AML-193 (cell line): Measurements from ENCODE around the gene KDR.

Experiments used
- DNase-seq, 2 experiments: peaks; one replicate each; lab custom pipeline; 2025; lab: John Stamatoyannopoulos, UW

The KDR gene

DNA sequence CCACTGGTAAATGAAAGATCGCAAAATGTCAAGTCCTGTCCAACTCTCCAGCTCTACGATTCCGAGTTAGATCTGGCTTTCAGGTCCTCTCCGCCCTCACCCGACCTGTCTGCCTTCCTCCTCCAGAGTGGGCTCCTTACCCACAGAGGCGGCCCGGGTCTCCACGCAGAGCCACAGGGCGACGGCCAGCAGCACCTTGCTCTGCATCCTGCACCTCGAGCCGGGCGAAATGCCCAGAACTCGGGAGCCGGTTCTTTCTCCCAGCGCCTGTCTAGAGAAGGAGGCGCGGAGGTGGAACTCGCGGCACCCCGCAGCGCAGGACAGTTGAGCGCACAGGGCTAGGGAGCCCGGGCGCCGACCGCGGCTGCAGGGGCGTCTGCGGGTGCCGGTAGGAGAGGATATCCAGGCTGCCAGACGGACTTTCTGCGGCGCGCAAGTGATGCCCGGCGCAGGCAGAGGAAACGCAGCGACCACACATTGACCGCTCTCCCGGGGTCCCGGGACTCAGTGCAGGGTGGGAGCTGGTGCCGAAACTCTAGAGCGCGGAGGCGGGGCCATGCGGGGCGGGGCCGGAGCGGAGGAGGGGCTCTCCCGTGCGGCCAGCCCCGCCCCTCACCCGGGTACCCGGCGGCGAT, at the start of gene KDR:
Gene KDR (minus strand): TSS at position 509 of the 635 bp plus-strand sequence. CDS start 302 bp downstream, at position 207.
- DNase-seq: no peak

DNA sequence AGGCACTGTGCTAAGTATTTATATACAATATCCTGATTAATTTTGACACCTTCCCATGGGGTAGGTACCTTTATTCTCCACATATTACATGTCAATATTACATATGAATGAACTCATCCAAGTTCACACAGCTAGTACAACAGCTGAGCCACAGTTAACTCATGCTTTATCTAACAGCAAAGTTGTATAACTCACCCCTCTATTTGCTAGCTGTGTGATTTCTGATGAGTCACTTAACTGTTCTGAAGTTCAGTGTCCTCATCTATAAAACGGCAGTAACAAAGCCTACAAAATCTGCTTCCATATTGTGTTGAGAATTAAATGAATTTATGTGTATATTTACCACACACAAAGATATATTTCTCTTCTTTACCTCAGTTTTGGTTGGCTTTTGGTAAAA, 48.2 kb upstream of the KDR start:
- no peak for DNase-seq

DNA sequence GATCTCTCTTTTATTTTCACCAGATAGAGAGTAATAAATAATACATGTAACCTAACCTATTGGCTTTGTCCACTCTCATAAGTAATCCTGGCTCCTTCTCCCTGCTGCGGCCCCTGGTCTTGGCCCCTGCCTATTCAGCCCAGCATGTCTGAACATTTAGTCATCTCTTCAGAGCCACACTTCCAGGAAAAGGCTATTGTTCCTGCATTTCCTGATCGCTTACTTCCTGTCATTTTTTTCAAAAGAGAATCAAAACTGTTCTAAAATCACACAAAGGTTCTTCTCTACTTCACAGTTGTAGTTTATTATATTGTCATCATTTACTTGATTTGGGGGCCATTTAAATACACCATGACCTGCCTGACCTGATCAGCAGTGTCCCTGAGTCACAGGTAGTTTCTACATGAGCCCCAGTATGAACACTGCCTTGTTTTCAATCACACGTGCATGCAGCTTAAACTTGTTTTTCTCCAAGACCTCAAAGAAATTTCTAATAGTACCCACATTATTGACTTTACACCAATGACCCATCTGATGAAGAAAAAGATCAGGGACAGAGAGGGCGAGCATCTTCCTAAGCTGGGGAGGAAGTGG, 47.4 kb upstream of the KDR start:
- no peak for DNase-seq

DNA sequence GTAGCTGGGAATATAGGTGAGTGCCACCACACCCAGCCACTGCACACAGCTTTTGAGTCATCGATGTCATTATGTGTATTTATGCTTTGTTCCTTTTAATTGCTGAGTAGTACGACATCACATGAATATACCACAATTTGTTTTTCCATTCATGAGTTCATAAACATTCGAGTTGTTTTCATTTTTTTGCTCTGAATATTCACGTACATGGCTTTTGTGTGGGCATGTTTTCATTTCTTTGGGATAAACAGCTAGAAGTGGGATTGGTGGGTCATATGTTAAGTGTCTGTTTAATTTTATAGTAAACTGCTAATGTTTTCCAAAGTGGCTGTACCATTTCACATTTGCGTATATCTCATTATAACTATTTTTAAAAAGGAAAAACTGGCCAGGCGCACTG, 45.1 kb upstream of the KDR start:
- DNase-seq: no peak

DNA sequence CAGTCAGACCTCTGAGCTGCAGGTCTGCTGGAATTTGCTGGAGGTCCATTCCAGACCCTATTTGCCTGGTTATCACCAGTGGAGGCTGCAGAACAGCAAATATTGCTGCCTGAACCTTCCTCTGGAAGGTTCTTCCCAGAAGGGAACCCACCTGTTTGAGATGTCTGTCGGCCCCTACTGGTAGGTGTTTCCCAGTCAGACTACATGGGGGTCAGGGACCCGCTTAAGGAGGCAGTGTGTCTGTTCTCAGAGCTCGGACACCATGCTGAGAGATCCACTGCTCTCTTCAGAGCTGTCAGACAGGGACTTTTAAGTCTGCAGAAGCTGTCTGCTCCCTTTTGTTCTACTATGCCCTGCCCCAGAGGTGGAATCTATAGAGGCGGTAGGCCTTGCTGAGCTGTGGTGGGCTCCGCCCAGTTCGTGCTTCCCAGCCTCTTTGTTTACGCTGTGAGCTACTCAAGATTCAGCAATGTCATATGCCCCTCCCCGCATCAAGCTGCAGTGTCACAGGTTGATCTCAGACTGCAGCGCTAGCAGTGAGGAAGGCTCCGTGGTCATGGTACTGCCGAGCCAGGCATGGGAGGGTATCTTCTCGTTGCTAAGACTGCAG, 44.1 kb upstream of the KDR start:
- DNase-seq: no peak

DNA sequence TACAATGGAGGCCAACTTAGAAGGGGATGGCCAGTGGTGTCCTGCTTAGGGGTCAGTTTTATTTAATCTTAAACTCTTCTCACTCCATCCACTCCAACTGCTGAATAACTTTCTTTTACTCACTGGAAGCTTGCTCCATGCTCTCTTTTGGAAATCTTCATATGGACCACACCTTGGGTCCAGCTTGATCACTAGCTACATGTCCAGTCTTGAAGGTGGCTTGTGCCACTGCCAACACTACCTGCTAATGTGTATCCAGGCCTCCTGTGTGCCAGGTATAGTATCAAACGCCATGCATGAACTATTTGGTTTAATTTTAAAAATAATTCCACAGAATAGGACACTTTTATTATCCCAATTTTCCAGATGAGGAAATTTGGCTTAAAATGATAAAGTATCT, 37.0 kb upstream of the KDR start:
- no peak for DNase-seq

DNA sequence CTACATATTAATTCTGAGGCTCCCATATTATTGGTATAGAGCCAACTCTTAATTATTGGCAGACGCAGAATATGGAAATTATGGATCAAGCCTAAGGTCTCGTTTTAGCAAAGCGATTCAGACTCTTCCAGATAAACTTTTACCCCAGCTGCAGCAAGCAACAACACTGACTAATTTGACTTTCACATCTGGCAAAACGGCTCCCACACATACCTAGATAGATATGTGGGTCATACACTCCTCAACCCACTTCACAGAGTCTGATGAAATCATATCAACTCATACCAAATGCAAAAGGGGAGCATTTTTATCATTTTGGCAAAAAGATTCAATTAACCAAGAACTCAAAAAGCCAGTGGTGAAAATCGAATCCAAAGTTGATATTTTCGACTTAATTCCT, 36.3 kb upstream of the KDR start:
- no peak for DNase-seq

DNA sequence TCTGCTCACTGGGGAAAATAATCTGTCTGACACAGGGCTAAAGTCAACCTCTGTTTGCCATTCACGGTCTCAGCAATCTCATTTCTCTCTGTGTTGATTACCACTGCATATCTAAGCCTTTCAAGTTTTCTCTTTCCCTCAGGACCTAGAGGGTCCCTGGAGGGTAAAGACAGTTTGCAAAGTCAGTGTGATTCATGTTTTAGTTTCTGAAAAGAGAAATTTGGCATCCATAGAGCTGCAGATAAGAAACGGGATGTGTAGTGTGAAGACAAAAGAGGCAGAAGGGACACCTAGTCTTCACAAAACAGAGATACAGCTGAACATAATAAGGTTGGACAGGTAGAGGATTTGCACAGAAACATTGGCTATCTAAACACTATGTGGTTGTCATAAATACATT, 34.5 kb upstream of the KDR start:
- DNase-seq: no peak

DNA sequence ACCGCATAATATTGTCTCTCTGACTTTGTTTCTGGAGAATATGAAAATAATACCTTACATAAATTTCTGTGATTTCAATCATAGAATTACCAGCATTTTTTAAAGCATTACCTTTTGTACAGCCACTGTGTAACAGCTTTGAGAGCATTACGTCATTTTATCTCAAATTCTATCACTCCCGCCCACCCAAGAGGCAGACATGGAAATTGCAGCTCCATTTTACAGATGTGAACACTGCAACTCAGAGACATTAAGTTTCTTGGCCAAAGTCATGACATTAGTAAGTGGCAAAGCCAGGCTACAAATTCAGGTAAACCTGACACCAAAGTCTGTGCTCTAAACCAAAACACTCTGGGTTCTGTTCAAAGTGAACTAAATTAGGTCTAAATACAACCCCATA, 33.6 kb upstream of the KDR start:
- DNase-seq: no peak

DNA sequence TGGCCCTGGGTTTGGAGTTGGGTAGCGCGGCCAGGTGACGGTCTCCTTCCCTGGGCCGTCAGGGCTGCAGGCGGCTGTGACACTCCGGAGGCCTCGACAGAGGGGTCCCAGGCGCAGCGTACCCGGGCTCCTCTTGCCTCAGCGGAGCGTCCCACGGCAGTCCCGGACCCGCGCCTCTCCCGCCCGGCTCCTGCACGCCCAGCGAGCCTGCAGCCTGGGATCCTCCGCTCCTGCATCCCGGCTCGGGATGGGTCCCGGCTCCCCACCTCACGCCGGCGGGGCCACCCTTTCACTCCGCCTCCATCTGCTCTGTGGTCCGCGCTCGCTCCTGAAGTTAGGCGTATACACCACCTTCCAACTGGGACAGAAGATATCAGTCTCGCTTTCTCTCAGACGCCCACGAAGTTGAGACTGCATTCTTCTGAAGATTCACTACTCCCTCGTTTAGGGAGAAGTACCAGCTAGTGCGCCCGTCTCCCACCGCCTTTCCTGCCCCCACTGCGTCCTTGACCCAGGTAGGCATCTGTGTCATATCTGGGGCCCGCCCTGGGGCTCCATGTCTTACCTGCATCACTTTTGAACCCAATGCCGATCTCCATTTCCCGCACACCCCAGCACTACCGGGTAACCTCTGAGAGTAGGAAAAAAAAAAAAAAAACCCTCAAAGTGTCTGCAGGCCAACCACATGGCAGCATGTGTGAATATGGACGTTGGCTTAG, 32.3 kb upstream of the KDR start:
- DNase-seq: no peak

DNA sequence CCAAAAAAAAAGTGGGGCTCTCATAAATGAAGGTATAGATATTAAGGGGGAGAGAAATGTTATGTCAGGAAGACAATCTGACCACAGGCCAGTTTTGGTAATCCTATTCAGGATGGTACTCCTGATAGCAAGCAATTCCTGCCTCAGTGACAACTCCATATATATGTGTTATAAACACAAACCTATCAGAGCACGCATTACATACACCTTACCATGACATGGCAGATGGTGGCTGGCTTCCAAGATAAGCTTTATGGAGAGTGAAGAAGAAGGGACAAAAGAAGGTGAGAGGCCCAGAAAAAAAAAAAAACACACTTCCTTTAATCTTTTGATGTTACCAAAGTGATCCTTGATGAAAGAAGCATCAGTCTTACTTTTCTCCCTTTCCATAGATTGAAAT, 29.5 kb upstream of the KDR start:
- no peak for DNase-seq

DNA sequence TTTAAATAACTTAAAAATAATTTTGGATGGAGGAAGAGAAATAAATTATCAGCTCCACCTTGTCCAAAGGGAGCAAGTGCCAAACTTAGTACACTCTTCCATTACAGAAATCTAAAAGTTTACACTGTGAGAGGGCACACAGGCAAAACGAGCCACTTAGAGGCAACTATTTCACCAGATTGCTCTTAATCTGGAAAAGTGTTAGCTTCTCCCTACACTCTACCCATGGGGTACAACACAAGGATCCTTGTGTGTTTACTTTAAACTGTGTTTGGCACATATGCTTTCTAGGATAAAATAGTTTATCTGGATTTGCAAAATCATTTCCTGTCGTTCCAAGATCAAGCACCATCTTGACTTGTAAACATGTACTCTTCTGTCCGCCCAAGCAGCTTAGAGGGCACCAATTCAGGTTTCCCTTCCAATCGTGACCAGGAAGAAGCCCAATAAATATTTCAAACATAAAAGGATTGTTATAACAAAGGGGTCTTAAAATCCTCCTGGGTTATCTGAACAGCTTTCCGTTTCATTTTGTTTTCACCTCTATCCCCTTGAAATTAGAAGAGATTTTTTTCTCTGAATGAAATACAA, 29.0 kb upstream of the KDR start:
- no peak for DNase-seq

DNA sequence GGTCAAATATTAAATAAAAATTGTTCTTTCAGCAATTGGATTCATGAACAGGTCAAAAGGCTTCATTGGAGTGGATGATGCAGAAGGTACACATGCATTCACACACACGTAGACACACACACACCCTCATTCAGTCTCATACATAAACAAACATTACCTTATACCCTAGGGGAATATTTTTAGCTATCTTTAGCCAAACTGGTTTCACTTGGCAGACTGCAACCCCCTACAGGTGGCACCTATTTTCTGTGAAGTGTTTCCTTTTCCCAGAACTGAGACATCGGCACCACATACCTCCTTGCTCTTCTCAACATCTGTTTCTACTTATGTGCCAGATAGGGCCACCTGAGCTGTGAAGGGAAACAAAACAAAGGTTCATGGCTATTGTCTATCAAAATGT, 18.5 kb upstream of the KDR start:
- DNase-seq: no peak

DNA sequence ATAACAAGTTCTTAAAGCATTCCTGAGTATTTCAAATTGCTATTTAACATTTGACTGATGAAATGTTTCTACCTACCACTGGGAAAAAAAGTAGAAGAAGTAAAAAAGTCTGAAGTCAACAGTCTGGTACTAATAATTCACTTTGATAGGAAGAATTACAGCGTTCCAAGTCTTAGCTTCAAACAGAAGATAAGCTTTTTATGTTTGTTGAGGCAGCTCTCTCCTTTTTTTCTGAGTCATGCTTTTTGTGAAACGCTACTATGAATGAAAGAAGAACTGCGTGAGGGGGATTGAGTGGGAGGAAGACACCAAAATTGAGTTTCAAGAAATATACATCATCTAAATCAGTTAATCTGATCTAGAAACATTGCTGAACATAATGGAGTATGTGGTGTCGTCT, 13.0 kb upstream of the KDR start:
- no peak for DNase-seq

DNA sequence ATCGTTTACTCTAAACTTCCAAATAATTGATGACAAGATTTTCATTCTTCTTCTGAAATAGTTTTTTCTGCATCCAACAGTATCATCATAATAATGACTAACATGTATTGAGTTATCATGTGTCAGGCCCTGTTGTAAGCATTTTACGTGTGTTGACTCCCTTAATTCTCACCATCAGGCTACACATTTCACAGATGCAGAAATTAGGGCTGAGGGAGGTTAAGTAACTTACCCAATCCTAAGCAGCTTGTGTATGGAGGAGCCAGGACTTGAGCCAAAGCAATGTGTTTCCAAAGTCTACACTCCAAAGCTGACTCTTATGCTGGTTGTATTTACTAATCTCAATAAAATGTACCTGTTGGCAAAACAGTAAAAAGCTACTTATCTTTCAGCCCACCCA, 11.2 kb upstream of the KDR start:
- no peak for DNase-seq

DNA sequence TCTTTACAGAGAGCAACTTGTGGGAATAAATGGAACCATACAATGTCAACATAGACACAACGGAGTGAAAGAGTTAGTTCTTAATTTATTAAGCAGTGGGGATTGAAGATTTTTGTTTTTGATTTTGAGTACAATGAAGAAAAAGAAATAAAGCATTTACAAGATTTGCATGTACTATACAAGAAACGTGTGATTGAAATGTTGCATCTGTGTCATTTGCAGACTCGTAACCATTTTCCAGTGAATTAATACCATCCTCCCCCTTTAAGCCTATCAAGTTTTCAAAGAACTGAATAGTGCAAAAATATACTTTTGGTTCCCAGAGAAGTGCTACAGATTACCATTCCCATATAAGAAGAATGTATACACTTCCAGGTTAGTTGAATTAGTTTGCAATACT, 8.6 kb upstream of the KDR start:
- no peak for DNase-seq

DNA sequence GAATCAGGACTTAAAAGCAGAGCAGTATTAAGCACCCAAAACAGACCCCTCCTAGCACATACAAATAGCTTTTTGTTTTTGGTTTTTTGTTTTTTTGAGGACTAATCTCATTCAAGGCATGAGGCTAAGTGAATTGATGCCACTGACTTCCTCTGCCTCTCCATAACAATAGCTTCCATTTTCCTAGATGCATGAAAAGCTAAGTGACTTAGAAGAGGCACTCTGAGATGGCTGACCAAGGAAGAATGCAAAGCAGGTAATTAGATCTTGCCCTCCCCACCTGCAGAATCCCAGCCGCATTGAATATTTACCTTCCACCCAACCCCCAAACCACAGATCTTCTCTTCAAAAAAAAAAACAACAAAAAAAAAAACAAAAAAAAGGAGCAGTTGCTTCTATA, 7.4 kb upstream of the KDR start:
- DNase-seq: no peak

DNA sequence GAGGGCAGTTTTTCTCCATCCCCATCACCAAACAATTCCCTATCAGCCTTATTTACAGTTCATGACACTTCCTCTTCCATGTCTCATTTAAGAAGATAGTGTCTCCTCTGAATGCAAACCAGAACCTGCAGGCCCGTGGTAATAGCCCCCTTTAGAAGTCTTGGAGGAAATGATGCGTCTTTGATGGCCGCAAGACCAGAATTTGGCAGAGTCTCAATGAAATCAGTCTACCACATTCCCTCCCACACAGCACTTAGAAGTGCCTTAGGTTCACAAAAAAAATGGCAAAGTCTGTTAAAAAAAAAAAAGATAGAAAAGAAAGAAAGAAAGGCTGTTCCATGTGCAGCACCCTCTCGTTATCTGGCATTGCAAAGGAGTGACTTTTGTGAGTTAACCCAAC, 2.1 kb upstream of the KDR start:
- DNase-seq: no peak

DNA sequence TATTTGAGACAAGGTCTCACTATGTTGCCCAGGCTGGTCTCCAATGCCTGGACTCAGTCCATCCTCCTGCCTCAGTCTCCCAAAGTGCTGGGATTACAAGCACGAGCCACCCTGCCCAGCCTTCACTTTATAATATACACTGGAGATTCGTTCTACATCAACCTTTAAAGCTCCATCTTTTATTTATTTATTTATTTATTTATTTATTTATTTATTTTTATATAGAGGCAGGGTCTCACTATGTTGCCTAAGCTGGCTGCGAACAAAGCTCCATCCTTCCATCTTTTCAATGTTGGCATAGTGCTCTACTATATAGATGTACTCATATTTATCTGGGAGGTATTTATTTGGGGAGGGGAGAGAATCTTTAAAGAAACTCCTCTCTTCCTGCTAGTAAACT, 1.7 kb upstream of the KDR start:
- DNase-seq: no peak

DNA sequence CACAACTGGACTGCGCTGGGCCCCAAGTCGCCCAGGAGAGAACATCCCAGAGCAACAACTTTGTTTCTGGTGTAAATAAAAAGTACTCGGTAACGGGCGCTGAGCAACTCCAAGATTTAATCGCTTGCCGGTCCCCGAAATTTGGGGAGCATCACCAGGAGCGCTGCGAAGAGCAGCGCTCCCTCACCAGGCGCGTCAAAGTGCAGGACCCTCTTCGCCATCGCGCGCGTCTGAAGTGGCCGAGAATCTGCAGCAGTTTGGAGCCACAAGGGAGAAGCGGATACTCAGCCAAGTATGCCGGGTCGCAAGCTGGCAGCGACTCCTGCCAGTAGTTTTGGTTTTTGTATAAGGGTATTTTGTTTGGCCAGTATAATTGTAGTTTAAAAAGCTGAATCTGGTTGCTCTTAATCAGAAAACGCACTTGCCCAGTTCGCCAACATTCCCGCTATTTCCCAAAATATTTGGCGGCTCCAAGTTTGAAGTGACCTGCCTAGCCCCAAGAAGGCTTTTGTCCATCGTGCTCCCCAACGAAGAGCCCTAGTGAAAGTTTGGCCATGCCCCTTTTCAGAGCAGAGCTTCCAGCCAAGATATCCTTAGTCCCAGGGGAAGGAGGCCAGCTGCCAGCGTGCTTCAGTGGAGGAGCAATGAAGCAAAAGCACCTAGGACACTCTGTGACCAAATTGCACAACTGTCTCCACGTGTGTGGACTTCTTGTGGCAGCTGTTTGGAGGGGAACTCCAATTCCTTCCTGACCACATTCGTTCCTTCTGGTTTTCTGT, 557 bp upstream of the KDR start:
- DNase-seq: no peak

DNA sequence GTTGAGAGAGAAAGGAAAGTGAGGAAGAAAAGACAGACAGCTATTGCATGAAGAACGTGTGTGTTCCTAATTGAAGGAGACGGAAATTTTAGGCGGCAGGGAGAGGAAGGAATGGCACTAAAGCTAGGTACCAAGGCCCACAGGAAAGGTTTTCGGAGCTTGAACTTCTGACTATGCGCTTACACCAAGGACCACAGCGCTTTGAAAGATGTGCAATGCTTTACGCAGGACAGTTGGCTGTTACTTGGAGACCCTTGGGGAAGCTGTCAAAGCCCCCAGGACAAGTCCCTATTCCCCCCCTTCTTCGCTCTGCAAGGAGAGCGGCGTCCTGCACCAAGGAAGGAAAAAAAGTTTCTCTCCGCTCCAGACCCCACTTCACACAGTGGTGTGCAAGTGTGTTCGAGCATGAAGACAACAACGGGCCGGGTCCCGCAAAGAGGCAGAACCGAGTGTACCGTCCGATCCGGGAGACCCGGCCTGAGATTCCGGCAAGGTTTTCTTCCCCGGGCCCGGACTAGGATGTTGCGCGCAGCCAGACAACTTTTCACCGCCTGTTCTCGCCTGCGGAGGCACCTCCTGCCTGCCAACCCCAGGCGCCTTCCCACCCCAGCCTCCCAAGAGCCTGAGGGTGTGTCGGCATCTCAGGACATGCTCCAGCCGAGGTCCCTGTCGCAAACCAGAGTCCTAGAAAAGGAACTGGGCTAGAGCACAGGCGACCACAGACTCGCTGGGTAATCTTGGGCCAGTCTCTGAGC, 896 bp downstream of the KDR start:
- no peak for DNase-seq
